GM21423 (cell line): ENCODE results near the gene UBE2O.

Experiments
- ATAC-seq: cut with Tn5 transposase; IDR thresholded peaks from one replicate; pipeline ENCODE4 v1.9.1; 2021; ENCODE audit warnings: mild to moderate bottlenecking, moderate library complexity; ENCODE audit not compliant: unreplicated experiment

UBE2O gene

DNA sequence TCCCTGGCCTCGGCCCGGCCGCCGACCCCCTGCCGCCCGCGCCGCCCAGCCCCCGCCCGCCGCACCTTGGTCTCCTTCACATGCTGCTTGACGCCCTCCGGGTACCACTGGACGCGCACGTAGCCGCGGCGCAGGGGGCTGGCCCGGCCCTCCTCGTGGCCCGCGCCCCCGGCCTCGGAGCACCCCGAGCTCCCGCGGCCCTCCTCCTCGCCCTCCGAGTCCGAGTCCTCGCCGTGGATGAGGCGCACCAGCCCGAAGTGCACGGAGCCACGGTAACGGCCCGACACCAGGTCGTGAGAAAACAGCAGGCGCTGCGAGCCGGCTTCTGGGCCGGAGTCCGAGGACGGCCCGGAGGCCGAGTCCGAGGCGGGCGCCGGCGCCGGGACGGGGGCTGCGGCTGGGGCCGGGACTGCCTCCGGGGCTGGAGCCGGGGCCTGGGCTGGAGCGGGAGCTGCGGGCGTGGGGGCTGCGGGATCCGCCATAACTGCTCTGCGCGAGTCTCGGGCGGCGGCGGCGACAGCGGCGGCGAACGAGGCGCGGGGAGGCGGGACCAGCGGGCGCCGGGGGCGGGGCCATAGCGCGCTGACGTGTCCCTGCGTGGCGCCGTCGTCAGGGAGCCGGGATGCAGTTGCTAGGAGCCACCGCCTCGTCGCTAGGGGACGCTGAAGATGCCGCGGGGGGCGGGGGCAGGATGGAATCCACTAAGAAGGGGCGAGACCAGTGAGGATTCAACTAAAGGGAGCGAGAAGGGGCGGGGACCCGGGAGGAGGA is at the start of gene UBE2O:
UBE2O (minus strand) TSS at position 493 of the 771 bp plus-strand sequence; CDS start at position 482, 11 bp downstream.
- peak; percentile 86 for ATAC-seq

- no peak for ATAC-seq
These were observed 48.9 kb upstream of the UBE2O start for GRCh38 chr17:76501827-76502307.

- ATAC-seq, result peak; percentile 76
These were observed 48.3 kb upstream of the UBE2O start, which contains the start of gene RHBDF2 for GRCh38 chr17:76501018-76501826. Gene RHBDF2, minus strand, starts transcription at chr17:76501423. Its CDS starts 19,899 bp downstream, at chr17:76481524.

GRCh38 chr17:76500747-76501017 is 47.7 kb upstream of the UBE2O start:
- no peak for ATAC-seq

- ATAC-seq, result no peak
These were observed 47.3 kb upstream of the UBE2O start for GRCh38 chr17:76500074-76500746.

- no peak for ATAC-seq
These were observed 46.3 kb upstream of the UBE2O start for GRCh38 chr17:76499267-76499667.

- ATAC-seq, result no peak
These were observed 45.9 kb upstream of the UBE2O start for GRCh38 chr17:76498876-76499251.

GRCh38 chr17:76497979-76498875 is 45.3 kb upstream of the UBE2O start:
- ATAC-seq, result no peak

DNA sequence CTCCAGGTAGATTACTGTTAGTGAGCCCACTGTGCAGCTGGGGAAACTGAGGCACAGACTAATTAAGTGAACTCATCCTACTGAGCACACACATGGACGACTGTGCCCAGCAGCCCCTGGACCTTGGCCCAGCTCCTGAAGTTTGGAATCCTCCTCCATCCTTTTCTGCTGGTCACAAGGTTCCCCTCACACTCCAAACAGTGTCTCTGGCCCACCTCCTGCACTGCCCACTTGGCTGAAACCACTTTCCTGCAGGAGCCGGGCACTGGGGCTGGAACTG is 44.7 kb upstream of the UBE2O start:
- ATAC-seq, result no peak

- ATAC-seq, result no peak
These were observed 43.5 kb upstream of the UBE2O start for GRCh38 chr17:76496464-76496863.

DNA sequence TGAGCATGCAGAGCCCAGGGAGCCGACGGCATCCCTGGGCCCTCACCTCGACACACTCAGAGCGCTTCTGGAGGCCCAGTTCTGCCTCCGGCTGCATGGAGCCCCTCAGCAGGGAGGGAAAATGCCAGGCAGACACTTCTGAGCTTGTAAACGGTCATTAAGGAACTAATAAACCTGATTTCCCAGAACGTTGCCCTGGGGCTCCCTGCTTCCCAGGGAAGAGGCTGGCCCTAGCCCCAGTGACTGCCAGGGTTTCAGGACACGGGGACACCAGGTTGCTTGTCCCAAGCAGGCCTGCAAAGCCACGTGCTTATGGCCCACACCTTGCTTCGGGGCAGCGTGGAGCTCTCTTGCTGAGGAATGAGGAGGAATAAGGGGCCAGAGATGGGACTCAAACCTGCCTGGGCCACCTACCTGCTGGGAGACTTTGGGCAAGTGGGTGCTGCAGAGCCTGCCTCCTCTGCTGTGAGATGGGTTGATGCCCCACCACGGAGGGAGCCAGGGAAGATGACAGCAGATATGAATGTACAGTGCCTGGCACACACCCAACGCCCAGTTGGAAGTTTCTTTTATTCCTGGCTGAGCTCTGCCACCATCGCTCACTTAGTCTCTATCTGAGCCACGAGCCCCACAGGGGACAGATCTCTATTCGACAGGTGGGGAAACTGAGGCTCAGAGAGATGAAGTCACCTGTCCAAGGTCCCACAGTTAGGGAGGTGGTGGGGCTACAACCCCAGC is 42.9 kb upstream of the UBE2O start:
- ATAC-seq, result no peak

GRCh38 chr17:76493505-76494167 is 40.7 kb upstream of the UBE2O start:
- ATAC-seq, result peak; percentile 3

GRCh38 chr17:76492989-76493501 is 40.1 kb upstream of the UBE2O start:
- ATAC-seq, result peak; percentile 36

- ATAC-seq, result peak; percentile 36
These were observed 39.4 kb upstream of the UBE2O start for GRCh38 chr17:76492123-76492988.

DNA sequence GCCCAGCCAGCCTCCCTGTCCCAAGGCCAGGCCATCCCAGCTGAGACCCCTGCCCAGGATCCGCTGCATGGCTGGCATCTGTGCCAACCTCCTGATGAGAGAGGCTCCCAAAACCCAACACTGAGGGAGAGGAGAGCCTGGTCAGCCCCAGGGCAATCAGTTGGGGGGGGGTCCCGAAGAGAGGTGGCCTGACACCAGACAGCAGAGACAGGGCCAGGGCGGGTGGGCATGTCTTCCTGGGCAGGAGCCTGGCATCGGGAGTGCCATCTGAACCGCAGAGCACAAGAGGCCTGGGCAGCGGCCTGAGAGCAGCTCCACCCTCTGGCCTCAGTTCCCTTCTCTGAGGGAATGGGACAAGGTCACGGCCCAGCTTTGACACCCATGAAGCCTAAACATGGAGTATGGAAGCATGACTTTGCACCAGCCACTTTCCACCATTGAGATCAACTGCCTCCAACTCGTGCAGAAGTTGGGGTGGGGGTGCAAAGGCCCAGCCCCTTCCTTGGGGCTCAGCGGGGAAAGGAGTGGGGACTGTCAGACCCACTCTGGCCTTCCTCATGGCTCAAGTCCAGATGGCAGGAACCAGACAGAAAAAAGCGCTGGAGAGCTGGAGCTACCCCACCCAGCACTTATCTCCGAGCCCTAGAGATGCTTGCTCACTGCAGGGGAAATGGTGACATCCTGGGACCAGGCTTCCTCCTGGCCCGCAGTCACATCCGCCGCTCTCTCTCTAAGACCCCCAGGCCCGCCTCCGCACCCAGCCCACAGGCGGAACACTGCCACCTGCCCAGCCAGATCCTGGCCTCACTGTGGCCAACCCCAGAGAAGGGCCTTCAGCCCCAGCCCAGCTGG is 38.5 kb upstream of the UBE2O start:
- ATAC-seq, result peak; percentile 16

- ATAC-seq, result no peak
These were observed 37.3 kb upstream of the UBE2O start for GRCh38 chr17:76490112-76490710.
